ENCODE results near the gene KCNA5.

GRCh38 chr12:5064913-5065490 lies 21.3 kb downstream of the KCNA5 start:
- no peak for TF ChIP-seq POLR2AphosphoS5 (IDR thresholded peaks at IDR 0.05; ENCODE audit: low read depth, low read length)
- no peak for TF ChIP-seq REST (IDR thresholded peaks at IDR 0.05; ENCODE audit: insufficient read depth in 1 of 2, low read depth in 2 of 2, low read length in 2 of 2)
